ENCODE results near the gene TRPC4AP.

- TF ChIP-seq, protein P1, sequence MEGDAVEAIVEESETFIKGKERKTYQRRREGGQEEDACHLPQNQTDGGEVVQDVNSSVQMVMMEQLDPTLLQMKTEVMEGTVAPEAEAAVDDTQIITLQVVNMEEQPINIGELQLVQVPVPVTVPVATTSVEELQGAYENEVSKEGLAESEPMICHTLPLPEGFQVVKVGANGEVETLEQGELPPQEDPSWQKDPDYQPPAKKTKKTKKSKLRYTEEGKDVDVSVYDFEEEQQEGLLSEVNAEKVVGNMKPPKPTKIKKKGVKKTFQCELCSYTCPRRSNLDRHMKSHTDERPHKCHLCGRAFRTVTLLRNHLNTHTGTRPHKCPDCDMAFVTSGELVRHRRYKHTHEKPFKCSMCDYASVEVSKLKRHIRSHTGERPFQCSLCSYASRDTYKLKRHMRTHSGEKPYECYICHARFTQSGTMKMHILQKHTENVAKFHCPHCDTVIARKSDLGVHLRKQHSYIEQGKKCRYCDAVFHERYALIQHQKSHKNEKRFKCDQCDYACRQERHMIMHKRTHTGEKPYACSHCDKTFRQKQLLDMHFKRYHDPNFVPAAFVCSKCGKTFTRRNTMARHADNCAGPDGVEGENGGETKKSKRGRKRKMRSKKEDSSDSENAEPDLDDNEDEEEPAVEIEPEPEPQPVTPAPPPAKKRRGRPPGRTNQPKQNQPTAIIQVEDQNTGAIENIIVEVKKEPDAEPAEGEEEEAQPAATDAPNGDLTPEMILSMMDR (IDR thresholded peaks at IDR 0.05), result no peak
- no peak for TF ChIP-seq POLR2A (IDR thresholded peaks at IDR 0.05)
Observed at GRCh38 chr20:34997131-34997561, 95.5 kb downstream of the TRPC4AP start.

Measured in thyroid gland (tissue), 4 donors.